ENCODE measurements around the gene COX15. TPM values are rescaled to one million over a fixed set of nuclear protein-coding genes. Genes with fewer than 3 reads are reported as not detected.

COX15 gene
- total RNA-seq, 1 donor from 2014 or later, result 48.7 TPM

GRCh38 chr10:99700649-99701048, 31.3 kb downstream of the COX15 start:
- Mint-ChIP-seq H3K27me3 (ENCODE audit: low read depth) (no peaks in the 10 kb centered on the region), H3K4me3 (no peak overlapping the region), H3K9me3 (no peaks in the 10 kb centered on the region), H3K36me3 (ENCODE audit: low read depth) (peaks cover 38% of the 10 kb centered on the region), H3K27ac (ENCODE audit: unreplicated experiment) (no peak overlapping the region), H3K4me1 (no peaks in the 10 kb centered on the region)
- no peak for TF ChIP-seq CTCF (conservative IDR thresholded peaks at IDR 0.05)
- no peak for DNase-seq (ENCODE audit: low read depth, low spot score)

GRCh38 chr10:99698504-99699080, 33.3 kb downstream of the COX15 start:
- Mint-ChIP-seq H3K36me3 (ENCODE audit: low read depth) (peaks cover 31% of the 10 kb centered on the region), H3K27me3 (ENCODE audit: low read depth) (no peaks in the 10 kb centered on the region), H3K27ac (ENCODE audit: unreplicated experiment) (no peak overlapping the region), H3K4me1 (no peaks in the 10 kb centered on the region), H3K9me3 (no peaks in the 10 kb centered on the region), H3K4me3 (no peak overlapping the region)
- TF ChIP-seq CTCF (conservative IDR thresholded peaks at IDR 0.05), result peak; percentile 19
- no peak for DNase-seq (ENCODE audit: low read depth, low spot score)

- Mint-ChIP-seq H3K4me3 (no peak overlapping the region), H3K9me3 (no peaks in the 10 kb centered on the region), H3K27ac (ENCODE audit: unreplicated experiment) (no peak overlapping the region), H3K27me3 (ENCODE audit: low read depth) (no peaks in the 10 kb centered on the region), H3K4me1 (no peaks in the 10 kb centered on the region), H3K36me3 (ENCODE audit: low read depth) (peaks cover 29% of the 10 kb centered on the region)
- no peak for TF ChIP-seq CTCF (conservative IDR thresholded peaks at IDR 0.05)
- no peak for DNase-seq (ENCODE audit: low read depth, low spot score)
Observed at GRCh38 chr10:99695761-99696160, 36.2 kb downstream of the COX15 start.

GRCh38 chr10:99693933-99694583, 37.9 kb downstream of the COX15 start:
- TF ChIP-seq CTCF (conservative IDR thresholded peaks at IDR 0.05), result no peak
- Mint-ChIP-seq H3K4me1 (no peaks in the 10 kb centered on the region), H3K36me3 (ENCODE audit: low read depth) (peaks cover 20% of the 10 kb centered on the region), H3K9me3 (no peaks in the 10 kb centered on the region), H3K4me3 (no peak overlapping the region), H3K27me3 (ENCODE audit: low read depth) (no peaks in the 10 kb centered on the region), H3K27ac (ENCODE audit: unreplicated experiment) (no peak overlapping the region)
- no peak for DNase-seq (ENCODE audit: low read depth, low spot score)

- no peaks in the 10 kb centered on the region for H3K4me1 Mint-ChIP-seq
- DNase-seq (ENCODE audit: low read depth, low spot score), result no peak
- H3K9me3 Mint-ChIP-seq, result no peaks in the 10 kb centered on the region
- H3K27me3 Mint-ChIP-seq (ENCODE audit: low read depth), result no peaks in the 10 kb centered on the region
- H3K36me3 Mint-ChIP-seq (ENCODE audit: low read depth), result peaks cover 6% of the 10 kb centered on the region
- no peak for TF ChIP-seq CTCF (conservative IDR thresholded peaks at IDR 0.05)
- no peak overlapping the region for H3K4me3 Mint-ChIP-seq
- H3K27ac Mint-ChIP-seq (ENCODE audit: unreplicated experiment), result no peak overlapping the region
Observed at GRCh38 chr10:99689461-99689860, 42.5 kb downstream of the COX15 start.

Data from neural crest cell (in vitro differentiated cells).